GM11168 (cell line): Measurements from ENCODE around the gene ABCA4.

Experiments used
- in situ Hi-C: fragments of 300-500 bp; cut with MboI; formaldehyde crosslinking; loops from one replicate; pipeline ENCODE4 v1.12.0; 2022; ENCODE audit warnings: low sequenced_read_pairs; ENCODE audit not compliant: unreplicated experiment

ABCA4 gene

DNA sequence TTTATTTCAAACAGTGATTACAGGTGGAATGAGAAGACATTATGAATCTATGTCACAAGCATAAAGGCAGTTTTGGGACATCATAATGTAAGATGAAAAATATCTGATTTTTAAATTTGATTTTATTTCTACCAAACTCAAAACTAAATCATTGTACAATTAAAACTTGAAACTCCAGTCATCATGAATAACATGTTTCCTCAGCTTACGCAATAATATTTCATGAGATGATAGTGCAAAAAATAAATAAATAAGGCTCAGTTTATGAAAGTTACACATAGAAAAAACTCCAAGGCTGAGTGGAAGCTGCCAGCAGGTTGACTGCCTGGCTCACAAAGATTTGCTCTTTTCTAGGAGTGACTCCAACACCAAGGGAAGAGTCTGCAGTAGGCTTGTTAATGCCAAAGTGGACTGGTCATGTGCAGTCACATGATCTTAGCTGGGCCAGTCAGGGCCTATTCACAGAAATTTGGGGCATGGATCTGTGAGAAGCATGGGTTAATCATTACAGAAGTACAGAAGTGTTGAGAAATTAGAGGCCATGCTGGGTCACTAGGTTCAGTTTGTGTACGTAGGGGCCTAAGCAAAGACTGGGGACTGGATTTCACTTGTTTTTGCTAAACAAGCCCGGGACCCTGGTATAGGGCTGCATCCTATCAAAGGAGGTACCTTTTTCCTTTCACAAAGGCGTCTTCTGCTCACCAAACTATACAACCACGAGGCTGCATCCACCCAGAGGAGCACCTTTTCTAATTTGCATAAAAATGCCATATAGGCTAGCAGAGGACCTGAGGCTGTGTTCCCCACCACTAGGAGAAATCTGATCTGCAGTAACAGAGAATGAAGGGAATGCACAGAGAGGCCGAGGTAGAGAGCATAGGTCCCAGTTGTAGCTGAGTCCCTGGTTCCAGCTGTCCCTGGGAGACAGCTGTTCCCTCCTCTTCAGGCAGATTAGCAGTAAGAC, 4.9 kb upstream of the ABCA4 start:
- in situ Hi-C loops: no loop called here

DNA sequence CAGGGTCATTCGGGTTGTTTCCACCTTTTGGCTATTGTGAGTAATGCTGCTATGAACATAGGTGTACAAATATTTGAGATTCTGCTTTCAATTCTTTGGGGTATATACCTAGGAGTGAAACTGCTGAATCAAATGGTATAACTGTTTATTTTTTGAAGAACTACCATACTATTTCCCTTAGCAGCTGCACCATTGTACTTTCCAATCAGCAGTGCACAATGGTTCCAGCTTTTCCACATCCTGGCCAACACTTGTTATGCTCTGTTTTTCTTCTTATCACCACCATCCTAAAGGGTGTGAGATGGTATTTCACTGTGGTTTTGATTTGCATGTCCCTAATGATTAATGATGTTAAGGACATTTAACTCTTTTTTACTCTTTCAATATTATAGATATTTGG, 3.6 kb upstream of the ABCA4 start:
- in situ Hi-C loops: no loop called here

DNA sequence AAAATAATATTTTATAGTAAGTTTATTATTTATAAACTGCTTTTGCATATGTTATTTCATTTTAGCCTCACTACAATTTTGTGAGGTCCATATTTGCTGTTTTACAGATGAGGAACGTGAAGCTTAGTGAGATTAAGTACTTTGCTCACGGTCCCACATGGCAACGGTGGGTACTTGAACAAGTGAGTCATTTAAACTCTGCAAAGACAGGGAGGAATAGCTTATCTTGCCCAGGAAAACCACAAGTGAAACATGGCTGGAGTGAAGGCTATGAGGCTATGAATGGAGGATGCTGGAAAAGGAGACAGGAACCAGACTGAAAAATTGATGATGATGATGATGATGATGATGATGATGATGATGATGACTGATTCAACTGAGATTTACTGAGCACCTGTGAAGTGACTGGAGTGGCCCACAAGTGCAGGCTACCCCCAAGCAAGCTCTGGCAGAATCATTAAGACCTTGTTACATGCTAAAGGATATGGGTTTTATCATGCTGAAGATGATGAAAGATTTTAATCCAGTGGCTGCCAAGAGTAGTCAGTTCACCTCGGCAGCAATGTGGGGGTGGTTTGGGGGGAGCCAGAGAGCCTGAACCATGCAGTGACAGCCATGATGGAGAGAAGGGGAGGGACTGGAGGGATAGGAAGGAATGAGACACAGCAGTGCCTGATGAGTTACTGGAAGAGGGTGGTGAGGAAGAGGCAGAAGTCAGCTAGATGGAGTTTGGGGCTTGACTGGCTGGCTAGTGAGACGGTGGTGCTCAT, 1.4 kb upstream of the ABCA4 start:
- in situ Hi-C loops: no loop called here

DNA sequence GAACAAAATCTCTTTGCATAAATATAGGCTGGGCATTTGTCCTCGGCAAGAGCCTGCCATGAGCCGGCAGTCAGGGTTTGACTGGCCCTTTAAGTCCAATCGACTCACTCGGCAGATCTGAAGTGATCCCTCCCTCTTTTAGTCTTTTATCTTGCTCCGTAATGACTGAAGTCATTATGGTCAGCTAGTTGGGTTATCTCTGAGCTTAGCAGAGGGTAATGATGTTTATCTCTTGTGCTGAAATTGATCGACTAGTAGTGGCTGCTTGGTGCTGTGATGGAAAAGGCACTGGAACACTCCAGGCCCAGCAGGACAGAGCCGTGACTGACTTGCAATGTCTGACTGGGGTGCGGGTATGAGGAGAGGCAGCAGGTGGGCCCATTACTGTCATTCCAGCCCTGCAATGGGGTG, 468 bp upstream of the ABCA4 start:
- in situ Hi-C loops: no loop called here

DNA sequence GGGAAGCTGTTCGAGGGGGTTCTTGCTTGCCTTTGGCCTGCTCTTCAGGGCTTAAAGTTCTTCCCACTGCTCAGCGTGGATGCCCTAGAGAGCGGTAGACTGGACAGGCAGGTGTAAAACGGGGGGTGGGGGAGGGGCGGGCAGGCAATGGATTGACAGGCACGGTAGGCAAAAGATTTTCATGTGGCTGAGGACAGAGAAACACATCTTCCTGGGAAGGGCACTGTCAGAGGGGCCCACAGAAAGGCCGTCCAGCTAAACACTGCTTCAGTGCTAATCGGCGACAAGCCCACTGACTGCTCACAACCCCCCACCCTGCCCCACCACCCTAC, 412 bp downstream of the ABCA4 start:
- in situ Hi-C loops: no loop called here

DNA sequence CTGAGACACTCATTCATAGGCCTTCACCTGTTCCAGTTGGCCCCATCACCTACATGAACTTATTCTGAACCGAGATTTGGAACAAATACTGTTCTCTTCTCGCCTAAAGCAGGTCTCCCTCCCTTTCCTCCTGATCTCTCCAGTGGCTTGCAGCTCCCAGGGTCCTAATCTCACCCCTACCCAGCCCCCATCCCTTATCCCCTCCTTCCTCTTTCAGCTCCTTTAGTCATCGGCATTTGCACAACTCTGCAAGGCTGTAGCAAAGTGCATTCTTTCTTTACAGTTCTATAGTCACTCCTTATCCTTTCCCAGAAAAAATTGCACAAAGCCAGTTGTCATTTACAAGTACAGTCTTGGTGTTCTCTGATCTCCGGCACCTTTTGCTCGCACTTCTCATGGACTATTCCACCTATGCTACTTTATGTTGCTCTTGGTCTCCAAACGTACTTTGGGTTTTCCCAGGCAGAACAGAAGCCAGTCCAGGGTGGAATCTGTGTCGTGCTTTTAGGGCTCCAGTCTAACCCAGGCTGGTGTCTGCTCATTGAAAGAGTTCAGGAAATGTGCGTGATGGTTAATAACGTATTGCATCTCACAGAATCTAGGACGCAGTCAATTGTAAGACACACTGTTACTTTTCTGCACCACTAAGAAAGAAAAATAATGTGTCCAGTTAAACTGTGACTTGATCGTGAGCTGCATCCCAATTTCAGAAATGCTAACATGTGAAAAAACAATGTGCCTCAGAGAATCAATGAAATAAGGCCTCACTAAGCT, 965 bp downstream of the ABCA4 start:
- in situ Hi-C loops: no loop called here

DNA sequence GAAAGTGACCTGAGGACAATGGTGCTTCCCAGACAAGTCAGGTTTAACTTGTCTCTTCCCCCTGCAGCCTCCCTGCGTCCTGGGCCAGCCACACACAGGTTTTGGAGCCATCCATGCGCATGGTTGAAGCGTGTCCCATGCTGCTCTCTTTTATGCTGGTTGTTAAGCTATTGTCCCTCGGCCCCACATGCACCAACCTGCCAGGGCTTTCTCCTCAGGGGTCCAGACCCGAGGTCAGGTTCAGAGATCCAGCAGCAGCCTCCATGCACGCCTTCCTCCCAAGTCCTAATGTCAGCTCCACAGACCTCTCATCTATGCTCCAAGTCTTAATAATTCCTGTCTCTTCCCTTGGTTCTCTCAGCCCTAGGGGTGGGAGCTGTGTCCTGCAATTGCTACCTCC, 1.6 kb downstream of the ABCA4 start:
- in situ Hi-C loops: no loop called here

DNA sequence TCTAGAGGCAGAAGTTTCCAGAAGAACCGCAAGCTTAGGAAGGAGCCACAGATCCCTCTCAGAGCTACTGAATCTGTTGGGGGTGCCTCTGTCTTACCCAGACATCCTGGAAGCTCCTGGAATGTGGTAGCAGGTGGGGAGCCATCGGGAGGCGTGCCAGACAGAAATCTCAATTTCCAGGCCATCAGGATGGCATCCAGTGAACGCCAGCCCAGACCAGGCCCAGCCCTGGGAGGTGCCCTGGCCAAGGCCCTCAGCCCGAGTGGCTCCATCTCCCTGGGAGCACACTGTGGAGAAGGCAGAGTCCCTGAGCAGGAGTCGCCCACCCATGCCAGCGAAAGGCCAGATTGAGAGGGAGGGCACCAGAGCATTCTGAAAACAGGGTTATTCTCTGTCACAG, 2.5 kb downstream of the ABCA4 start:
- in situ Hi-C loops: no loop called here

DNA sequence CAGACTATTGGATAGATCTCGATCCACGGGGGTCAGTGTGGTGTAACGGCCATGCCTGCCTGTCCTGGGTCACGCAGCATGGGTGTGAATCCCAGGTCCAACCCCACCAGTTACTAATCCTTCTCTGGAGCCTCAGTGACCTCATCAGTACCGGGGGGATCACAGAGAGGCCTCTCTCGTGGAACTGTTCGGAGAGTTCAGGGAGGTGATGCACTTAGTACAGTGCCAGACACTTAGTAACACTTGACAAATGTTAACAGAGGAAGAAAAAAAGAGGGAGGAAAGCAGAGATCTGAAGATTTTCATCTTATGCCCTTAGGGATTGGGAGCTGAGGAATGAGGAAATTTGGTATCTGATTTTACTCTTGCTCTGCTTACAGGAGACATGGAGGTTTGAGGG, 2.9 kb downstream of the ABCA4 start:
- in situ Hi-C loops: no loop called here

DNA sequence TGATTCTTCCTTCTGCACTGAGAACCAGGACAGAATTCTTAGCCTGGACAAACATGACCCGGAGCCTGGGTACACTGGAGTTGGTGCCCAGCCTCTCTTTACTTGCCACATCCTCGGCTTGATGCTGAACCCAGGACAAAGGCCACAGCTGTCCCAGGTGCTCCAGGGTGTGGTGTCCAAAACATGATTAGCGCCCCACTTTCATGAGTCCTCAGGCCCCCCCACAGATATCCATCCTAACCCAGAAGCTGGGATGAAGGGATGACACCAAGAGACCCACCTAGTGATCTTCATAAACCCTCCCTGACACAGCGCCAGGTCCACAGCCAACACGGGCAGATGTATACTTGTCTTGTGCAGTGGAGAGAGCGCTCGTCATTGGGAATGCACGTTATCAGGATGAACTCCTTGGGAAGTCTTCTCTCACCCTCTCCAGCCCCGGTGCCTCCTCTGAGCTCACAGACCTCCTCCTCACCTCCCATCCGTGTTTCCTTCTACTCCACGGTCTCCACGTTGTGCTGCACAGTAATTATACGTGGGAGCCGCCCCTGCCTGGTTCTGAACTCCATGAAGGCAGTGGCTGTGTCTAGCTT, 3.6 kb downstream of the ABCA4 start:
- in situ Hi-C loops: no loop called here

DNA sequence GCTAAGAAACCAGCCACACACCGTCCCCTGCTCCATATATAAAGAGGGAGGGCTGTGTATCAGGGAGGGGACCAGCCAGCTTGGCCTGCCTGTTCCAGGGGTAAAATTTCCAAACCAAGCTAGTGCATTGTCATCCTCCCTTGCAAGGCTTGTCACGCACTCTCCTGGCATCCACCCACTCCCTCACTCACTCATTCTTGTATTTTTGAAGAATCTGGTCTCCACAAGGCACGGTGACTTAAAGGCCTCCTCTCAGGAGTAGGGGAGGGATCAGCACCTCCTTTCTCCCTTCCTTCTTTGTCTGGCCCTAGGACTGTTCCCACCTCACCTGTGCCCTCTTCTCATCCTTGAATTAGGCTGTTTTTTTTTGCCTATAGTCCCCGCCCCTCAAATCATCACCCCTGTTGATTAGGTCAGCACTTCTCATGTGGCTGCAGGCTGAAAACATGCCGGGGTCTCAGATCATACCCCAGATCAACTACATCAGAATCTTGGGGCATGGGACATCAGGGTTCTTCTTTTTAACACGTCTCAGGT, 5.0 kb downstream of the ABCA4 start:
- in situ Hi-C loops: no loop called here

DNA sequence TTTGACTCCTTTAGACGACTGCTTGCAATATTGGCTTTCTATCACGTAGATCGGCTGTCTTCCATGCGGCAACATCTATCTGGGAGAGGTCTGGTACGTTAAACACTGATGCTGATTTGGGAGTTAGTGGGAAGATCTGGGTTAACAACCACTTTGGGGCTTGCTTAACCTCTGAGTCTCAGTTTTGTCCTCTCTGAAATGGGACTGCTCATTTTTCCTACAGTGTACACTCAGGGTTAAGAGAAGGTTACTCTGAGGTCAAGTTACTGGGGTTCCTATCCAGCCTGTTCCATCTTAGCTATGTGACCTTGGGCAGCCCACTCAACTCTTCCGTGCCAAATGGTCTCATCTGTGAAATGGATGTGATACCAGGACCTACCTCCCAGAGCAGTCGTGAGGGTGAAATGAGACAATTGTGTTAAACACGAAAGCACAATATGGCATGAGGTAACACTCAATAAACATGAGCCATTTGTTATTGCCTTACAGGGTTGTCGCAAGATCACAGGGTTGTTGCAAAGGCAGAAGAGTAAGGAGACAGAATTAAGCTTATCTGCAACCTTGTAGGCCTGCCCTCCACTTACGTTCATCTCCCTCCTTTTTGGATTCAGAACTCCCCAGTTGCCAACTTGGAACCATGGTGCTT, 5.6 kb downstream of the ABCA4 start:
- in situ Hi-C loops: no loop called here

DNA sequence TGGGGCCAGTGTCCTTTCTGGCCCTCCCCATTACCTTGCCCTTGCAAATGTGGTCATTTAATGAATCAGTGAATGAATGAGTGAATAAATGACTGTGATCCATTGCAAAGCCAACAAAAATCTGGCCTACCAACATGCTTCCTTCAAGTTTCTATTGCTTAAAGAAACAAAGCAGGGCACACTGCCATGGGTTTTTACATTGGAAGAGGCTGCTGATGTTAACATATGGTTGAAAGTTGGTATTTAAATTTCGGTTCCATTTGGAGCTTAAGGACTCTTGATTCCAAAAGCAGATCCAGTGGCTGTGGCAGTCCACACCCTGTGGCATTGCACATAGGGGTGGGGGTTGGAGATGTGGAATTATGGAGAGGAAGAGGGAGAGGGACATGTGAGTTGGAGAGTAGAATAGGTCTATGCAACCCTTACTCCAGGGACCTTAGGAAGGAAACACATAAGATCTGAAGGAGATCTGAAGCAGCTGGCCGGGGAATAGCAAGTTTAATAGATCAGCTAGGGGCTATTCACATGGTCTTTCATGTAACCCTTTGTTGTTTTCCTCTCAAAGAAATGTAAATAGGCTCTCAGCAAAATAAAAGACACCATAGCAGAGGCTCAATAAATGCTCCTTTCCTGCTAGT, 7.2 kb downstream of the ABCA4 start:
- in situ Hi-C loops: no loop called here

DNA sequence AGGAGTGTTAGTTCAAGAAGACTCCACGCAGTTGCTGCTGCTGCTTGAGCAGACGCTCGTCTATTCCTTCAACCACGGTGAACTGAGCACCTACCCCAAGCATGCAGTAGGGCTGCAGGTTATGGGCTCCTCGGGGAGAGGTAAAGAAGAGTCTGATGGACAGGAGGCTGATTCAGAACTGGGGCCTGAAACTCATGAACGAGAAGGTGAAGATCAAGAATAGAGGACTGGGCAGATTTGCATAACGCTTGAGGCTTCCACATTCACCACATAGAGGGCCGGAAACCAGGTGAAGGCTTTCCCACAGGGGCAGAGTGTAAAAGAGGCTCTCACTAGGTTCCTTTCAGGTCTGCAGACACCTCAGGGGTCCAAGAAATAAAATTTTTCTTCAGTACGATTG, 9.1 kb downstream of the ABCA4 start:
- in situ Hi-C loops: no loop called here

DNA sequence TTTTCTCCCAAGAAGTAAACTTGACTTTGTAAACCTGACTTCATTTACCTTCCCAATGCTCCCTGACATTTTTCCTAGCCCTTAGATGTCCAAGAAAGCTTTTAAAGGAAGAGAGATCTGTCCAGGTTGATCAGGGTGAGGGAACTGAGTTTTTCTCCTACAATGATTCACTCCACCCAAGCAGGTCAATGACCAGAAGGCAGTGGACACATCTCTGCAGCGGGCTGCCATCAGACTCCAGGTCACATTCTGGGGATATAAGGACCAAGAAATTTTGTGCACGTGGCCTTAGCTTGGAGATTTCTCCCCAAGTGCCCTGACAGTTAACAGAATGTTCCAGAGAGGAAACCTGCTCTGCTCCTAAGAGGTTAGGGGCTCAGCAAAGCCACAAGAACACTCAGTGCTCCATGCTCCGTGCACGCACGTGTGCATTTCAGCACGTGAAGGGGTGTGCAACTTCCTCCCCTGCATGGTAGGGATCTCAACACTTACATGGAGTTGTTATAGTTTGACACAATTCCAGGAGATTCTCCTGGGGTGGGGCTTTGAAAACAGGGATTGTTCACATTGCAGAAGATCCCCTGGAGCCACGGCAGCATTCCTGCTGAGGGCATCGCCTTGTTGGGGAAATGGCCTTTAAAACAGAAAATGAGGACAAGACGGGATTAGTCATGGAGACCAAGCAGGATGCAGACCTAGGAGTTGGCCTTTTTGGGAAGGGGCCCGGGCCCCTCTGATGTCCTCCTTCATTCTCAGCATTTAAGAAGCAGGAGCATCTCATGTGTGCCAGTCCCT, 9.8 kb downstream of the ABCA4 start:
- in situ Hi-C loops: no loop called here

DNA sequence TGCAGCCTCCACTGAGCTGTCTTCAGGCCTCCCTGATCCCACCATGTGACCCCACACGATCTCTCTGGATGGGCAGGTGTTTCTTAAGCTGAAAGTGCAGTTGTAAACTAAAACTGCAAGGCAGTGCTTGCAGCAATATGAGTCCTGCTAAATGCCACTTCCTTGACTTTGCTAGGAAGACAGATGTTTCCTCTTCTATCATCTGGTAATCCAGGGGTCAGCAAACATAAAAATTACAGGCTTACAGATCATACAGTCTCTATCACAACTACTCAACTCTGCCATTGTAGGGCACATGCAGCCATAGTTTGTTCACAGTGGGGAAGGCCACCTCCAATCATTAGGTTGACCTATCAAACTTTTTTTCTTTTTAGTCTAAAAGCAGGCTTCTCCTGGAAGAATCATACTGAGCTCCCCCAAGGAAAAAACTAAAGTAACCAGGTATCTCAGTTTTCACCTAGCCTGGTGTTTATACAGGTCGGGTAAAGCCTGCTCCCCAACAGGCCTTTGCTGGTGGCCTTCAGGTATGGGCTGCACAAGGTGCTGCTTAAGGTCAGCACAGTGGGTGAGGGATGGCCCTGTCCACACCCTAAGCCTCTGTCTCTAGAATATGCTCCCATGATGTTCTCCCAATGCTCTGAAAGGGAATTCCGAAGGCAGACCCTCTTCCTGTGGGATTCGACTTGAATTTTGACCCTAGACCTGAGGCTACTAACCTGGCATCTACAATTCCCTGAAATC, 10.8 kb downstream of the ABCA4 start:
- in situ Hi-C loops: no loop called here

DNA sequence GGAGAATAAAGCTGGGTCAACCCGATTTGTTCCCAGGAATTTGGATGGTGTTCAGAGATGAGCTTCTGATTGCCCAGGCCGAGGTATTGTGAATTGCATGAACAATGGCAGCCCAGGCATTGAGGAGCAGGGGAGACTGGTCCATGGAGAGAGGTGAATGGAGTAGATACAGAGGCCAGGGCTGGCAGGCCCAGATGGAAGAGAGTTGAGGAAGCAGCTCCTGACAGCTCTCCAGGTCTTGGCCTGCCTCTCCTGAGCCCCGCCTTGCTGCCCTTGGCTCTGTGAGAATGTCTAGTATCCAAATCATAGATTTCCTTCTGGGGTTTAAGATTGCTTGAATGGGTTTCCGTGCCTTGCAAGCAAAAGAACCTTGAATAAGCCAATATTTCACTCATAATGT, 11.5 kb downstream of the ABCA4 start:
- in situ Hi-C loops: no loop called here

DNA sequence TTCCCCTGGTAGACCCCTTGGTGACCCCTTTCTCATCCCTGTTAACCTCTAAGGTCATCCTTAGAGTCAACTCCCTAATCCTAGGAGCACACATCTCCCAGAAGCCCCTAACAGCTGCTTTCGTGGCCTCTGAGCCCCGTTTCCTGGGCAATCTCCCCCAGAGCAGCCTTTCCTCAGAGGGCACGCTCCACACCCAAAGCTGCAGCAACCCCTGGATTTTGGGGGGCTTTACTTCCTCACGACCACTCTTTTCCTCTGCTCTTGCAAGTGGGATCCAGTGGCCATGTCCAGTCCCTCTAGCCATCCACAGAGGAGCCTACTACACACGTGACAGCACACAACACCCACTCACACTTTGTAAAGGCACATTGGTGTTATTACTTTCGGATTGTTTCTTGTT, 13.8 kb downstream of the ABCA4 start:
- in situ Hi-C loops: no loop called here
